Breast epithelium (tissue), 4 donors: Measurements from ENCODE around the gene SPACA4. TPM values are rescaled to one million over a fixed set of nuclear protein-coding genes. Genes with fewer than 3 reads are reported as not detected.

Source experiments
- DNase-seq, 2 donors: peaks; one replicate each; pipeline ENCODE4 v3.0.0-alpha.2; 2019; ENCODE audit warnings: low spot score in 2 of 2
- H3K27ac ChIP-seq, 2 donors: fragments of 200-600 bp; sonication (generic) in 1 of 2; one replicate each; pipeline ENCODE4 v1.5.1; 2016 to 2019; ENCODE audit warnings: mild to moderate bottlenecking in 1 of 2
- H3K27me3 ChIP-seq, 2 donors: fragments of 200-600 bp; sonication (generic) in 1 of 2; one replicate each; pipeline versions ENCODE4 v1.5.1 to v1.6.0; 2017 to 2019; ENCODE audit warnings: control low read depth in 1 of 2, mild to moderate bottlenecking in 1 of 2
- H3K36me3 ChIP-seq: fragments of 200-600 bp; one replicate; pipeline ENCODE4 v1.5.1; 2019
- H3K4me1 ChIP-seq, 2 donors: fragments of 200-600 bp; sonication (generic); one replicate each; pipeline ENCODE4 v1.5.1; 2016 to 2019; ENCODE audit warnings: control low read depth in 1 of 2
- H3K4me3 ChIP-seq, 3 donors: fragments of 200-600 bp; sonication (generic); 1 replicate in 2 of 3; 2 replicates in 1 of 3; pipeline ENCODE4 v1.5.1; 2016 to 2019; ENCODE audit warnings: mild to moderate bottlenecking in 3 of 3, moderate library complexity in 2 of 3
- H3K9me3 ChIP-seq, 2 donors: fragments of 200-600 bp; sonication (generic) in 1 of 2; one replicate each; pipeline ENCODE4 v1.5.1; 2016 to 2019; ENCODE audit warnings: control low read depth in 1 of 2
- CTCF ChIP-seq, 3 donors: fragments of 450-650 bp; IDR thresholded peaks; one replicate each; pipeline ENCODE4 v1.5.1; 2016 to 2017; ENCODE audit warnings: antibody characterized with exemption in 3 of 3, mild to moderate bottlenecking in 3 of 3, moderate library complexity in 3 of 3
- POLR2A ChIP-seq: fragments of 450-650 bp; IDR thresholded peaks from one replicate; pipeline ENCODE4 v1.6.1; 2016; ENCODE audit warnings: antibody characterized with exemption, mild to moderate bottlenecking, moderate library complexity
- POLR2AphosphoS5 ChIP-seq, 3 donors: sonication (generic); formaldehyde crosslinking; IDR thresholded peaks; one replicate each; pipeline ENCODE4 v1.6.1; 2017; ENCODE audit warnings: antibody characterized with exemption in 3 of 3
- intact Hi-C: fragments of 100-400 bp; cut with DNase I; formaldehyde crosslinking; loops from one replicate; pipeline ENCODE4 v1.15.1; 2023; ENCODE audit warnings: low total_unique reads
- total RNA-seq, 3 donors: library from RNA; depleted of rRNA; stranded (reverse); fragments of >200 nt; gene quantifications; one replicate each; pipeline ENCODE4 v1.1.0, GENCODE V29; 2016

Gene SPACA4
- total RNA-seq, 3 donors from 2014 or later, result not detected

DNA sequence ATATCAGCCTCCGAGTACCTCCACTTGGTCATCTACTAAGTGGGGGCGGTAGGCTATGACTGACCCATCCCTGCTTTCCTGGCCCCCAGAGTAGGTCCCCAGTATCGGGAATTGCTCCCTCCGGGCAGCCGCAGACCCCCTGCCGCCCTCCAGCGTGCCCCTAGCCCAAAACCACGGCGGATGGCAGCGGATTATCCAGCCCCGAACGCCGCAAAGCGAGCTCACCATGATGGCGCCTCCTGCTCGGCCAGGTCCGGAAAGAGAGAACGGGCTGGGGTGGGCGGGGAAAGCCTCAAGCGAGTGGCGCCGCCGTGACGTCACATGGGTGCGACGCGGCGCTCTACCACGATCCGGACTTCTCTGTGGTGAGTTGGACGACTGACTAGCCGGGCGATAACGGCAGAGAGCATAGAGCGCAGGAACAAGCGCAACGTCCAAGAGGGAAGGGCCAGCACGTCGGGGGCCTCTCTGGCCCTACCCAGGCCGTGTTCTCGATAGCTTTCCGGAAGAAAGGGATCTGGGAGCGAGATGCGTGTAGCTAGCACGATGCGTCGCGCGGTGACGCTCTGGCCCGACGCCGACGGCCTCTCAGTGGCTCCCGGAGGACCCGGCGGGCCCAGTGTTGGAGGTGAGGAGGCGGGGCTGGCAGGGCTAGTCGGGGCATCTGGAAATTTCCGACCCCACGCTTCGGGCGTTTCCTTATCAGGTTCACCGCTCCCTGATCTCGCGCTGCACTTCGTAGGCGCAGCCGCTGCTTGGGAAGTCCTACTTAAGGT lies 12.6 kb downstream of the SPACA4 start, which contains the start of the genes RPL18 and SPHK2:
Gene RPL18, minus strand, starts transcription at position 263 of the 776 bp plus-strand sequence. Its CDS starts 35 bp downstream, at position 228.
Gene SPHK2, plus strand, starts transcription at position 591 of the 776 bp plus-strand sequence. CDS start 1,009 bp downstream, outside the sequence.
- no peaks in the 10 kb centered on the region for H3K27me3 ChIP-seq
- peak within 1 kb of the TSS; percentile 91 to 93 for H3K27ac ChIP-seq
- no peaks in the 10 kb centered on the region for H3K36me3 ChIP-seq
- peaks cover 4 to 29% of the 10 kb centered on the region in 2 donors for H3K4me1 ChIP-seq
- H3K4me3 ChIP-seq, result peak within 1 kb of the TSS; percentile 90 to 96 (median 93)
- peak; percentile 98 to 99 for DNase-seq
- TF ChIP-seq POLR2A (peak; percentile 73), POLR2AphosphoS5 (IDR thresholded peaks at IDR 0.05) (peak; percentile 92 to 96 (median 93)), CTCF (IDR thresholded peaks at IDR 0.05) (peak in 1 of 3 donors; percentile 8)
- H3K9me3 ChIP-seq, result no peaks in the 10 kb centered on the region
- intact Hi-C loops, result no loop called here

DNA sequence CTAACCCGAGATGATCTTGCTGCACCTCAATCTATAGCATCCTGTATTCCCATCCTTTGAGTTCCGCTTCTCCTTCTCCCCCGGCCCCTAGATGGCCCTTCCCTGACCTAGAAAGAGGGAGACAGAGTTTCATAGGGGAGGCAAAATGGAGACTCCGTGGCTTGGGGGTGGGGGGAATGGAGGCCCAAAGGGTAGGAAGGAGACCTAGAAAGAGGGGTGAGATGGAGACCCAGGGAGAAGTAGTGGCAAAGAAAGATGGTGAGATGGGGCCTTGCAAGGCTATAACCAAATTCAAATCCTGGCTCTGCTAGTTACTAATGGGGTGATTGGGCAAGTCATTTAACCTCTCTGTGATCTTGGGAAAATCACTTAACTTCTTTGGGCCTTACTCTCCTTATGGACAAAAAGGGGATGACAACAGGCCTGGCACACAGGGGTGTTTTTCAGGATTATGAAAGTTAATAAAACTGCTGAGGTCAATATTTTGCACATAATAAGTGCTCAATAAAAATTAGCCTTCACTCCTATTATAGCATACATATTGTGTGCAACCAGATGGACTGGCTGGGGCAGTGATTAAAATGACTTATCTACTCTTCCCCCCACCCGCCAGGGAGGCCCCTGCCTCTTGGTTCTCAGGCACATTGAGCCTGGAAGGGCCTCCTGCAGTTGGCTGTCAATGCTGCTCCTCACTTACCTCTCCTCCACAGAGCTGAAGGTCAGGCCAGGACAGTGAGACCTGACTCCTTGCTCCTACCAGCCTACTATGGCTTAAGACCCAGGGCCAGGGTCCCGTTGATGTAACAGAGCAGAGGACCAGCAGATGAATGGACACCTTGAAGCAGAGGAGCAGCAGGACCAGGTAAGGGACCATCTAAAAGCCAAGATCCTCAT lies 13.4 kb downstream of the SPACA4 start:
- H3K27me3 ChIP-seq, result no peaks in the 10 kb centered on the region
- no peaks in the 10 kb centered on the region for H3K9me3 ChIP-seq
- peaks cover 4 to 29% of the 10 kb centered on the region in 2 donors for H3K4me1 ChIP-seq
- intact Hi-C loops, result no loop called here
- peak overlapping the region; percentile 91 to 93 for H3K27ac ChIP-seq
- TF ChIP-seq POLR2AphosphoS5 (IDR thresholded peaks at IDR 0.05) (no peak), CTCF (IDR thresholded peaks at IDR 0.05) (peak in 1 of 3 donors; percentile 19), POLR2A (no peak)
- peak overlapping the region; percentile 90 to 96 (median 93) for H3K4me3 ChIP-seq
- DNase-seq, result no peak
- no peaks in the 10 kb centered on the region for H3K36me3 ChIP-seq

DNA sequence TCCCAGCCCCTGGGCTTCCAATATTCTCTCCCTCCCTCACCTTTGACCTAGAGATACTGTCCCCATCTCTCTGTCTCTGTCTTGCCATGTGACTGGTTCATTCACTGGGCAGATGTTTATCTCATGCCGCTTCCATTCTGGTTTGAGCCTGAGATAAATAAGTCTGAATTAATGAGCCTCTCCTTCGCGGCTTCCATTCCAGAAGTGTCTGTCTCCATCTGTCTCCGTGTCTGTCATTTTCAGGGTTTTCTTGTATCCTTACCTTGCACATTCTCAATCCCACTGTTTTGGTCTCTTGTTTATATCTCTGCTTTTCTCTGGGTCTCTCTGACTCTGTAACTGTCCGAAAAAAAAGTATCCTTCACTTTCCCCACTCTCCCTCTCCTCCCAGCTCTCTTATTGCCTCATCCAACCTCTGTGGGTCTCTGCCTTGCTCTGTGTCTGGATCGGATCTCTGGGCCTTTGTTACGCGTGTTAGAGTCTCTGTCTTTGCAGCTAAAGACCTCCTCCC lies 17.1 kb downstream of the SPACA4 start:
- Histone ChIP-seq H3K4me3 (peak overlapping the region; percentile 34 to 65 (median 50)), H3K27ac (peak overlapping the region; percentile 73 to 82), H3K36me3 (no peaks in the 10 kb centered on the region), H3K4me1 (peaks cover 0 to 6% of the 10 kb centered on the region in 2 donors), H3K9me3 (no peaks in the 10 kb centered on the region), H3K27me3 (no peaks in the 10 kb centered on the region)
- no peak for DNase-seq
- intact Hi-C loops, result loop anchor here (2.0 kb wide), 1 partner anchor 71 kb away; the partner anchor contains the start of gene FUT2
- TF ChIP-seq POLR2AphosphoS5 (IDR thresholded peaks at IDR 0.05) (no peak), POLR2A (no peak), CTCF (IDR thresholded peaks at IDR 0.05) (no peak)

DNA sequence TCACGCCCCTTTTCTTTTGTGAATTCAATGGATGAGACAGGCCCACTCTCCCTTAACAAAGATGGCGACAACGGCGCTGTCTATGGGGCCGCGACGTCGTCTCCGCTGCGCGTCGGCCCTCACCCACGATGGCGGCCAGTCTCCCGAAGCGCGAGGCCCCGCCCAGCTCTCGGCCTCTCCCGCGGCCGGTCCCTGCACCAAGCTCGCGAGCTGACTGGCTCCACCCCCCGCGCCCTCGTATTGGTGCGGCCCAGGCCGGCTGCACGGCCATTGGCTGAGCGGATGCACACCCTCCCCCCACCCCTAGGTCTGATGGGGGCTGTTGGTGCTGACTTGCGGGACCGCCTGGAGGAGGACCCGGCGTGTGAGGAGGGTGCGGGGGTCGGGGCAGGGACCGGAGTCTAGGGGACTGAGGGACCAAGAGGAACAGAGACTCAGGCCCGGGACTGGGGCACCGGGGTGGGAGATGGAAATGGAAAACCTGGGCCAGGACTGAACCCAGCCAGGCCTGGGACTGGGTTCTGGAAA lies 17.6 kb downstream of the SPACA4 start:
- Histone ChIP-seq H3K9me3 (no peaks in the 10 kb centered on the region), H3K27ac (peak overlapping the region; percentile 73 to 82), H3K36me3 (no peaks in the 10 kb centered on the region), H3K4me3 (peak overlapping the region; percentile 34 to 65 (median 50)), H3K27me3 (no peaks in the 10 kb centered on the region), H3K4me1 (peaks cover 0 to 6% of the 10 kb centered on the region in 2 donors)
- intact Hi-C loops, result no loop called here
- TF ChIP-seq CTCF (IDR thresholded peaks at IDR 0.05) (no peak), POLR2AphosphoS5 (IDR thresholded peaks at IDR 0.05) (peak in 2 of 3 donors; percentile 41 to 44)
- DNase-seq, result peak; percentile 95 to 97
